HepG2 (cell line): ENCODE results near the gene ERICH6. TPM values are rescaled to one million over a fixed set of nuclear protein-coding genes. Genes with fewer than 3 reads are reported as not detected.

ENCODE experiments used
- ATF6 ChIP-seq: sonication (generic); formaldehyde crosslinking; conservative IDR thresholded peaks from 2 replicates; pipeline ENCODE4 v1.4.0; 2020; ENCODE audit warnings: missing genetic modification reagents
- BCL6 ChIP-seq: IDR thresholded peaks from 2 replicates; pipeline ENCODE4 v1.6.1; 2016; ENCODE audit warnings: missing genetic modification reagents, missing compliant biosample characterization
- CENPX ChIP-seq: sonication (generic); formaldehyde crosslinking; IDR thresholded peaks from 2 replicates; pipeline ENCODE4 v1.9.0; 2021; ENCODE audit warnings: mild to moderate bottlenecking, missing genetic modification reagents, moderate library complexity
- DMAP1 ChIP-seq: IDR thresholded peaks from 2 replicates; pipeline ENCODE4 v1.6.1; 2016
- DR1 ChIP-seq: sonication (generic); formaldehyde crosslinking; IDR thresholded peaks from 2 replicates; pipeline ENCODE4 v1.8.0; 2021; ENCODE audit warnings: mild to moderate bottlenecking, missing genetic modification reagents, inconsistent platforms
- FUBP1 ChIP-seq: sonication (generic); formaldehyde crosslinking; IDR thresholded peaks from 2 replicates; pipeline ENCODE4 v1.5.1; 2020; ENCODE audit warnings: missing genetic modification reagents, mild to moderate bottlenecking, borderline replicate concordance
- HIVEP1 ChIP-seq: sonication (generic); formaldehyde crosslinking; IDR thresholded peaks from 2 replicates; pipeline ENCODE4 v1.4.0; 2020; ENCODE audit warnings: mild to moderate bottlenecking, missing genetic modification reagents
- HMG20A ChIP-seq: IDR thresholded peaks from 2 replicates; pipeline ENCODE4 v1.6.1; 2016; ENCODE audit warnings: borderline replicate concordance
- MLXIP ChIP-seq: sonication (generic); formaldehyde crosslinking; IDR thresholded peaks from 2 replicates; pipeline ENCODE4 v1.9.0; 2021; ENCODE audit warnings: missing genetic modification reagents, borderline replicate concordance
- MXD1 ChIP-seq: sonication (generic); formaldehyde crosslinking; IDR thresholded peaks from 2 replicates; pipeline ENCODE4 v1.4.0; 2020; ENCODE audit warnings: mild to moderate bottlenecking, missing genetic modification reagents
- MXD4 ChIP-seq: IDR thresholded peaks from 2 replicates; pipeline ENCODE4 v1.6.1; 2016; ENCODE audit warnings: mild to moderate bottlenecking, missing biosample characterization, missing genetic modification reagents
- NKX3-1 ChIP-seq: sonication (generic); formaldehyde crosslinking; IDR thresholded peaks from 2 replicates; pipeline ENCODE4 v1.5.0; 2020; ENCODE audit warnings: missing genetic modification reagents
- PPARG ChIP-seq: conservative IDR thresholded peaks from 2 replicates; pipeline ENCODE4 v1.6.1; 2016; ENCODE audit warnings: missing biosample characterization, missing genetic modification reagents
- RXRB ChIP-seq: IDR thresholded peaks from 2 replicates; pipeline ENCODE4 v1.6.1; 2016; ENCODE audit warnings: borderline replicate concordance, missing genetic modification reagents, missing compliant biosample characterization
- SMAD3 ChIP-seq: sonication (generic); formaldehyde crosslinking; IDR thresholded peaks from 2 replicates; pipeline ENCODE4 v1.4.0; 2020; ENCODE audit warnings: missing genetic modification reagents
- SMC3 ChIP-seq: IDR thresholded peaks from 2 replicates; pipeline ENCODE4 v1.6.1; 2011; ENCODE audit warnings: low read length, improper control_type of control experiment
- SPEN ChIP-seq: sonication (generic); formaldehyde crosslinking; IDR thresholded peaks from 2 replicates; pipeline ENCODE4 v1.5.1; 2020; ENCODE audit warnings: low read depth, mild to moderate bottlenecking, missing genetic modification reagents
- TEAD2 ChIP-seq: sonication (generic); formaldehyde crosslinking; IDR thresholded peaks from 2 replicates; pipeline ENCODE4 v1.9.0; 2021; ENCODE audit warnings: missing genetic modification reagents
- ZFP36L2 ChIP-seq: sonication (generic); formaldehyde crosslinking; IDR thresholded peaks from 2 replicates; pipeline ENCODE4 v1.4.0; 2020; ENCODE audit warnings: missing genetic modification reagents
- ZNF256 ChIP-seq: sonication (generic); formaldehyde crosslinking; conservative IDR thresholded peaks from 2 replicates; pipeline ENCODE4 v1.4.0; 2020; ENCODE audit warnings: missing genetic modification reagents
- ZNF329 ChIP-seq: sonication (generic); formaldehyde crosslinking; IDR thresholded peaks from 2 replicates; pipeline ENCODE4 v1.9.0; 2021; ENCODE audit warnings: low read depth, mild to moderate bottlenecking, missing genetic modification reagents
- ZNF589 ChIP-seq: sonication (generic); formaldehyde crosslinking; conservative IDR thresholded peaks from 2 replicates; pipeline ENCODE4 v1.8.0; 2022; ENCODE audit warnings: mild to moderate bottlenecking, moderate library complexity, missing genetic modification reagents
- ZNF614 ChIP-seq: IDR thresholded peaks from 2 replicates; pipeline ENCODE4 v1.6.1; 2018; ENCODE audit warnings: missing biosample characterization, missing genetic modification reagents, inconsistent platforms, borderline replicate concordance
- ZNF7 ChIP-seq: IDR thresholded peaks from 2 replicates; pipeline ENCODE4 v1.6.1; 2016; ENCODE audit warnings: missing biosample characterization, missing genetic modification reagents
- polyA plus RNA-seq, 8 experiments: library from polyadenylated mRNA; depleted of rRNA in 3 of 8; stranded (reverse) in 7 of 8; unstranded in 1 of 8; fragments of >200 nt; fragmentation: Illumina TruSeq in 4 of 8; extraction: Trizol in 4 of 8; gene quantifications; 2 replicates each; pipeline versions ENCODE4 v1.2.1 to v1.2.3, GENCODE V29; 2011 to 2016; ENCODE audit warnings: low read depth in 4 of 8, missing spikeins in 1 of 8, mixed read lengths in 1 of 8; ENCODE audit not compliant: insufficient read depth in 1 of 8
- total RNA-seq, 5 experiments: library from RNA; depleted of rRNA; stranded (reverse); fragments of >200 nt; fragmentation: Illumina TruSeq; extraction: Trizol; gene quantifications; 2 replicates each; pipeline ENCODE4 v1.2.3, GENCODE V29; 2016; ENCODE audit warnings: low read depth in 1 of 5

Gene ERICH6
- total and polyA plus RNA-seq, 2 of the 13 experiments (the other 11 are each of a cell fraction or from before 2014, with no cell fraction given), result 0.03 TPM; not detected in 1

- TF ChIP-seq MLXIP (CRISPR knock-in tag) (no peak), ZNF256 (no peak), RXRB (peak; percentile 28; the same call in 1 of the 2 replicates), ZNF614 (CRISPR knock-in tag) (0 out of 2 replicates have a peak, but pooled peaks have one; percentile 50), BCL6 (CRISPR knock-in tag) (0 out of 2 replicates have a peak, but pooled peaks have one; percentile 19), NKX3-1 (CRISPR knock-in tag) (no peak), HIVEP1 (CRISPR knock-in tag) (no peak), TEAD2 (CRISPR knock-in tag) (no peak), CENPX (CRISPR knock-in tag) (no peak), SMC3 (peak; percentile 96), SMAD3 (CRISPR knock-in tag) (no peak), ZNF589 (CRISPR knock-in tag) (no peak), HMG20A (CRISPR knock-in tag) (no peak; the same call in 1 of the 2 replicates), ZFP36L2 (CRISPR knock-in tag) (0 out of 2 replicates have a peak, but pooled peaks have one; percentile 37), MXD4 (CRISPR knock-in tag) (0 out of 2 replicates have a peak, but pooled peaks have one; percentile 50), SPEN (CRISPR knock-in tag) (no peak), FUBP1 (CRISPR knock-in tag) (no peak), ZNF7 (CRISPR knock-in tag) (no peak), MXD1 (no peak), DR1 (CRISPR knock-in tag) (no peak), ATF6 (CRISPR knock-in tag) (no peak), ZNF329 (CRISPR knock-in tag) (no peak), DMAP1 (CRISPR knock-in tag) (no peak), PPARG (CRISPR knock-in tag) (0 out of 2 replicates have a peak, but pooled peaks have one; percentile 20)
Measured at GRCh38 chr3:150721285-150722130, 17.8 kb upstream of the ERICH6 start (continued).
